ENCODE data around the gene ARHGEF40. TPM values are rescaled to one million over a fixed set of nuclear protein-coding genes. Genes with fewer than 3 reads are reported as not detected.
A peak's percentile ranks its signal among the peaks of the same experiment; 100 is the strongest.

ARHGEF40 gene
- total and polyA plus RNA-seq, 8 donors = 11.0 to 171 (median 33.1) TPM

DNA sequence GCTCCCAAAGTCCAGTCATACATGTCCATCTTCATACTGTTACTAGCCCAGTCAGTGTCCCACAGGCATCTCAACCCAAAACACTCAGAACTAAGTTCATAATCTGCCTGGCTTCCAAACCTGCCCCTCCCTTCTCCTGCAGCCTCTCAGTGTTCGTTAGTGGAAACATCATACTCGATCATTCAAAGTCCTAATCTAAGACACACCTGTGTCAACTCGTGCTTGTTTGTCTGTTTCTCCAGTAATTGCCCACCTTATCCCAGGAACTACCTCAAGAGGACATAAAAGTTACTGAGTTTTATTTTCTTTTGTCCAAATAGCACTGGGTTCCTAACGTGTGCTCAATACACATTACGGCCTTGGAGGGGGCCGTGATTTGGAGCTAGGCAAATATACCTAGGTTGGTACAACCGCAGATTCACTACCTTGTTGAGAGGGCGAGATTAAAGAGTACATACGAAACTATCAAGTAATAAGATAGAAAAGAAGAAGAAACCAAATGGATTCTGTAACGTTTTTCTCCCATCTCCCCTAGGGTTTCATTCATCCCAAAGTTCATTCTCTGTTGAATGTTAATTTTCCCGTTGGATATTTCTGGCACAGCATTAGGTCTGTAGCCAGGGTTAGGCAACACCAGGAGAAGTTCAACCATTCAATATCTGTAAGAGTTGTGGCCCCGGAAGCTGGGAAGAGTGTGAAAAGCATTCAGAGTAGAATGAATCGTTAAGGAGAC, 9.3 kb upstream of the ARHGEF40 start:
- Histone ChIP-seq H3K27ac (peak overlapping the region in 1 of 5 donors; percentile 5), H3K27me3 (no peaks in the 10 kb centered on the region), H3K4me1 (peaks cover 0 to 20% (median 9%) of the 10 kb centered on the region in 4 donors), H3K9me3 (no peaks in the 10 kb centered on the region), H3K4me3 (no peak overlapping the region), H3K36me3 (no peaks in the 10 kb centered on the region)
- DNase-seq = no peak
- 30 to 56% (median 50%) methylated on average over 13 of the region's 13 CpGs for WGBS, 5 donors
- TF ChIP-seq, protein P1, sequence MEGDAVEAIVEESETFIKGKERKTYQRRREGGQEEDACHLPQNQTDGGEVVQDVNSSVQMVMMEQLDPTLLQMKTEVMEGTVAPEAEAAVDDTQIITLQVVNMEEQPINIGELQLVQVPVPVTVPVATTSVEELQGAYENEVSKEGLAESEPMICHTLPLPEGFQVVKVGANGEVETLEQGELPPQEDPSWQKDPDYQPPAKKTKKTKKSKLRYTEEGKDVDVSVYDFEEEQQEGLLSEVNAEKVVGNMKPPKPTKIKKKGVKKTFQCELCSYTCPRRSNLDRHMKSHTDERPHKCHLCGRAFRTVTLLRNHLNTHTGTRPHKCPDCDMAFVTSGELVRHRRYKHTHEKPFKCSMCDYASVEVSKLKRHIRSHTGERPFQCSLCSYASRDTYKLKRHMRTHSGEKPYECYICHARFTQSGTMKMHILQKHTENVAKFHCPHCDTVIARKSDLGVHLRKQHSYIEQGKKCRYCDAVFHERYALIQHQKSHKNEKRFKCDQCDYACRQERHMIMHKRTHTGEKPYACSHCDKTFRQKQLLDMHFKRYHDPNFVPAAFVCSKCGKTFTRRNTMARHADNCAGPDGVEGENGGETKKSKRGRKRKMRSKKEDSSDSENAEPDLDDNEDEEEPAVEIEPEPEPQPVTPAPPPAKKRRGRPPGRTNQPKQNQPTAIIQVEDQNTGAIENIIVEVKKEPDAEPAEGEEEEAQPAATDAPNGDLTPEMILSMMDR (IDR thresholded peaks at IDR 0.05) = no peak
- no peak for TF ChIP-seq POLR2A (IDR thresholded peaks at IDR 0.05)
- TF ChIP-seq EP300 (IDR thresholded peaks at IDR 0.05) = no peak
- no peak for TF ChIP-seq POLR2AphosphoS5 (IDR thresholded peaks at IDR 0.05)
- intact Hi-C loops (cut with DNase I; ENCODE audit: low total_unique reads) = no loop called here

DNA sequence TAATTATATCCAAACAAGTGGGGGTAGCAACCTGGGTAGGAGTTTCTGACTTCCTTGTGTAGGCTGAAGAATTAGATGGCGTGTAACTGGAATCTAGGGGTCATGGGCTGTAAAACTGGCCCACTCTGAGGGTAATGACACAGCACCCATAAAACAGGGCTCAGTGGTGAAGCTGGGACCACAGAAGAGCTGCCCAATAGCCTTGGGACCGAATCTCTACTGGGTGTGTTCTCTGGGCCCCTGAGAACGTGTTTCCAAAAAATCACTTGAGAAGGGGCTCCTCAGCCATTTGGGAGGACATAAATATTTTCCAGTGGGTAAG, 8.8 kb upstream of the ARHGEF40 start:
- 87 to 93% (median 91%) methylated on average over 3 of the region's 3 CpGs for WGBS, 5 donors
- Histone ChIP-seq H3K4me3 (no peak overlapping the region), H3K9me3 (no peaks in the 10 kb centered on the region), H3K27ac (peak overlapping the region in 1 of 5 donors; percentile 5), H3K27me3 (no peaks in the 10 kb centered on the region), H3K4me1 (peaks cover 0 to 18% (median 8%) of the 10 kb centered on the region in 4 donors), H3K36me3 (no peaks in the 10 kb centered on the region)
- no peak for DNase-seq
- TF ChIP-seq, protein P1 (IDR thresholded peaks at IDR 0.05) = no peak
- TF ChIP-seq EP300 (IDR thresholded peaks at IDR 0.05) (no peak), POLR2A (IDR thresholded peaks at IDR 0.05) (no peak)
- intact Hi-C loops (cut with DNase I; ENCODE audit: low total_unique reads) = no loop called here

DNA sequence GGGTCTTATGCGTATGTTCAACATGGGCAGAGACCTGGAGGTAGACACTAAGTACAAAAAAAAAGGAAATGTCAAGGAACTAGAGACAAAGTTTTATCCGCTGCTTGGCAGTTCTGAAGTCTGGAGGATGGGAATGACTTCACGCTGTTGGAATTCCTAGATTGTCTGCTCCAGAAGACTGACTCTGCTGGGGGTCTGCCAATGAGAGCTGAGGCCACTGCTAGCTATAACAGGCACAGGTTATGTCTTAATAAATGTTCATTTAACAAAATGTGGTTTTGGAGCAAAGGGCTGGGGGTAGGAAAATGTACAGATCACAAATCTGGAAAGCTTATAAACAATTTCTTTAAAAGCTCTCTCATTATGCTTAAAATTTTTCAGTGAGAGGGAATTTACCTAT, 6.6 kb upstream of the ARHGEF40 start:
- intact Hi-C loops (cut with DNase I; ENCODE audit: low total_unique reads) = no loop called here
- 73 to 84% (median 77%) methylated on average over 3 of the region's 3 CpGs for WGBS, 5 donors

DNA sequence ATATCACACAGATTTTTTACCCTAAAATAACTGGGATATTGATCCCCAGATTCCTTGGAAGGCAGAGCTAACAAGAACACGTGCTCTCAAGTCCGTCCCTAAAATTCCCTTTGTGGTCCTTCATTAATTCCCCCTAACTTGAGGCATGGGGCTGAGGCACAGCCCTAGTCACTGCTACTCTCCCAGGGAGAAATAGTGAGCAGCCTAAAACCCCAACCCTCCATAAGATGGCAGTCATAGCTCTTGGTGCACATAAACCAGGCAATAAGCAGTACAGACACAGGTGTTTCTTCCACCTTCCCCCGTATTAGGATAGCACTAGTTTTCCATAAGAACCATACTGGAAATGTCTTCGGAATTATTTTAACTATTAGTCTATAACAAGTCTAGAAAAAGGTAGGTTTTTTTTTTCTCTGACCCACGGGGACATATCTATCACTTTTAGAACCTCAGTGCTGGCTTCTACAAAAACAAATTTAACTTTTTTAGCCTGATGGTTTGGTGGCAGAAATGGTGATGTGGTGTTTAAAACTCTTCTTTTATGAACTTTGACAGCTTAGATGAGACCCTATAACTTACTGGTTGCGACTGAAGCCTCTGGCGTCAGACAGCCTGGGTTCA, 3.1 kb upstream of the ARHGEF40 start:
- H3K36me3 ChIP-seq = no peaks in the 10 kb centered on the region
- no peak for TF ChIP-seq EP300 (IDR thresholded peaks at IDR 0.05)
- TF ChIP-seq, protein P1 (IDR thresholded peaks at IDR 0.05) = no peak
- no peak for TF ChIP-seq POLR2A (IDR thresholded peaks at IDR 0.05)
- TF ChIP-seq POLR2AphosphoS5 (IDR thresholded peaks at IDR 0.05) = no peak
- no peak overlapping the region for H3K27ac ChIP-seq
- H3K4me1 ChIP-seq = peaks cover 25 to 42% (median 33%) of the 10 kb centered on the region in 4 donors
- DNase-seq = peak in 1 of 2 donors; percentile 38
- no peaks in the 10 kb centered on the region for H3K9me3 ChIP-seq
- WGBS, 5 donors = 71 to 74% (median 73%) methylated on average over 7 of the region's 7 CpGs
- no peak overlapping the region for H3K4me3 ChIP-seq
- intact Hi-C loops (cut with DNase I; ENCODE audit: low total_unique reads) = loop anchor here (5.0 kb wide), 1 partner anchor 40 kb away; no protein-coding TSS in a partner anchor
- H3K27me3 ChIP-seq = peaks cover 0 to 19% (median 6%) of the 10 kb centered on the region in 3 donors

More for the DNA sequence above, 6.6 kb upstream of the ARHGEF40 start:
- Histone ChIP-seq H3K36me3 (no peaks in the 10 kb centered on the region), H3K4me1 (peaks cover 0 to 22% (median 9%) of the 10 kb centered on the region in 4 donors), H3K27me3 (peaks cover 0 to 3% (median 0%) of the 10 kb centered on the region in 3 donors), H3K4me3 (no peak overlapping the region), H3K9me3 (no peaks in the 10 kb centered on the region), H3K27ac (no peak overlapping the region)
- TF ChIP-seq POLR2A (IDR thresholded peaks at IDR 0.05) (no peak), EP300 (IDR thresholded peaks at IDR 0.05) (no peak), POLR2AphosphoS5 (IDR thresholded peaks at IDR 0.05) (no peak)
- TF ChIP-seq, protein P1 (IDR thresholded peaks at IDR 0.05) = no peak
- DNase-seq = no peak
